Activated CD4-positive, alpha-beta T cell treated with anti-CD3 and anti-CD28 coated beads, Interleukin-2, amount 50 U/mL, for 4 hours (primary cell): ENCODE results near the gene VIT.

Experiments
- DNase-seq, 2 experiments: peaks; one replicate each; pipeline ENCODE4 v3.0.0-alpha.2; 2020

VIT gene

GRCh38 chr2:36771671-36772070 is 75.2 kb downstream of the VIT start:
- no peak for DNase-seq

GRCh38 chr2:36773947-36774346 is 77.4 kb downstream of the VIT start:
- DNase-seq: no peak

GRCh38 chr2:36775261-36775660 is 78.8 kb downstream of the VIT start:
- no peak for DNase-seq

GRCh38 chr2:36775806-36776205 is 79.3 kb downstream of the VIT start:
- no peak for DNase-seq

- DNase-seq: no peak
Observed at GRCh38 chr2:36777272-36777671, 80.8 kb downstream of the VIT start.

- DNase-seq: no peak
Observed at GRCh38 chr2:36777788-36778187, 81.3 kb downstream of the VIT start.

- DNase-seq: no peak
Observed at GRCh38 chr2:36779462-36779861, 83.0 kb downstream of the VIT start.

GRCh38 chr2:36780231-36780839 is 83.8 kb downstream of the VIT start:
- no peak for DNase-seq

GRCh38 chr2:36781907-36782720 is 85.6 kb downstream of the VIT start:
- DNase-seq: no peak

- DNase-seq: no peak
Observed at GRCh38 chr2:36783246-36783645, 86.7 kb downstream of the VIT start.

- DNase-seq: peak; percentile 46 to 58
Observed at GRCh38 chr2:36785179-36785795, 88.8 kb downstream of the VIT start.

- DNase-seq: no peak
Observed at GRCh38 chr2:36789181-36789804, 92.8 kb downstream of the VIT start.

GRCh38 chr2:36792951-36793350 is 96.4 kb downstream of the VIT start:
- no peak for DNase-seq

GRCh38 chr2:36797324-36798070 is 101.0 kb downstream of the VIT start:
- no peak for DNase-seq

GRCh38 chr2:36798724-36799123 is 102.2 kb downstream of the VIT start:
- DNase-seq: no peak

- DNase-seq: peak; percentile 3 to 26
Observed at GRCh38 chr2:36800381-36800780, 103.9 kb downstream of the VIT start.

- no peak for DNase-seq
Observed at GRCh38 chr2:36801088-36801487, 104.6 kb downstream of the VIT start.

- DNase-seq: no peak
Observed at GRCh38 chr2:36802952-36803351, 106.4 kb downstream of the VIT start.

- no peak for DNase-seq
Observed at GRCh38 chr2:36805635-36806224, 109.2 kb downstream of the VIT start.

- DNase-seq: no peak
Observed at GRCh38 chr2:36807223-36807886, 110.8 kb downstream of the VIT start.

GRCh38 chr2:36808386-36809068 is 112.0 kb downstream of the VIT start:
- no peak for DNase-seq
